ENCODE measurements around the gene CRHR1.

DNA sequence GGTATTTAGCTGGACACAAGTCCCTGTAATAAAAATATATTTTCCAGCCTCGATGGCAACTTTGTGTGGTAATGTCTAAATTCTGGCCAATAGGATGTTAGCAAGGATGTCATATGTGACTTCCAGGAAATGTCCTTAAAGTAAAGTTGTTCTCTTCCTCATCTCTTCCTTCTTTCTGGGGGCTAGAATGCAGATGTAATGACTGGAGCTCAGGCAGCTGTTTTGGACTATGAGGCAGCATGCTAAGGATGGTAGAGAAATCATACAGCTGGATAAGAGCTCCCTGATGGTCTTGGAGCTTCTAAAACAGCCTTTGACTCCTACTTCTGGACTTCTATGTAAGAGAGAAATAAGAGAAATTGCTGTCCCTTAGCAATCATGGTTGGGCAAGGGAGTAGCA, 93.3 kb downstream of the CRHR1 start:
- no peak for TF ChIP-seq CTCF (IDR thresholded peaks at IDR 0.05 in 8 of 11, conservative IDR thresholded peaks at IDR 0.05 in 3 of 11)
- no peak for TF ChIP-seq POLR2A (IDR thresholded peaks at IDR 0.05)
- no peak for TF ChIP-seq POLR2AphosphoS5 (IDR thresholded peaks at IDR 0.05)

All from spleen (tissue), 7 donors.